ENCODE data around the gene GPR151. TPM values are rescaled to one million over a fixed set of nuclear protein-coding genes. Genes with fewer than 3 reads are reported as not detected.

Gene GPR151
- total and polyA plus RNA-seq, 2 donors = not detected

Small RNA genes within 50 kb of the gene (small RNA-seq; reads per million reads assigned to genes)
- not detected for gene RF02271

Other genes starting within 250 kb of the GPR151 start
- gene POU4F3, start 177.4 kb downstream of the GPR151 start, total RNA-seq = 0.11 TPM
- gene POU4F3, start 177.4 kb downstream of the GPR151 start, polyA plus RNA-seq = 0.03 TPM
- 145 TPM for gene TCERG1, start 68.9 kb downstream of the GPR151 start, total RNA-seq
- gene TCERG1, start 68.9 kb downstream of the GPR151 start, polyA plus RNA-seq = 25.3 TPM